ENCODE data around the gene SLC13A5.

SLC13A5 gene

GRCh38 chr17:6691546-6691945 is 21.6 kb downstream of the SLC13A5 start:
- Mint-ChIP-seq H3K9me3 (no peaks in the 10 kb centered on the region), H3K36me3 (ENCODE audit: low read depth) (no peaks in the 10 kb centered on the region), H3K27me3 (ENCODE audit: low read depth) (peaks cover 40% of the 10 kb centered on the region), H3K4me1 (no peaks in the 10 kb centered on the region), H3K4me3 (no peak overlapping the region), H3K27ac (no peak overlapping the region)
- TF ChIP-seq CTCF (IDR thresholded peaks at IDR 0.05; ENCODE audit: unreplicated experiment in 3 of 3): no peak

- Mint-ChIP-seq H3K27ac (no peak overlapping the region), H3K4me3 (no peak overlapping the region), H3K27me3 (ENCODE audit: low read depth) (peaks cover 43% of the 10 kb centered on the region), H3K36me3 (ENCODE audit: low read depth) (no peaks in the 10 kb centered on the region), H3K4me1 (no peaks in the 10 kb centered on the region), H3K9me3 (no peaks in the 10 kb centered on the region)
- TF ChIP-seq CTCF (IDR thresholded peaks at IDR 0.05; ENCODE audit: unreplicated experiment in 3 of 3): no peak
Observed at GRCh38 chr17:6690641-6691040, 22.5 kb downstream of the SLC13A5 start.

GRCh38 chr17:6688944-6689343 is 24.2 kb downstream of the SLC13A5 start:
- no peak overlapping the region for H3K27ac Mint-ChIP-seq
- no peaks in the 10 kb centered on the region for H3K4me1 Mint-ChIP-seq
- no peak for TF ChIP-seq CTCF (IDR thresholded peaks at IDR 0.05; ENCODE audit: unreplicated experiment in 3 of 3)
- H3K27me3 Mint-ChIP-seq (ENCODE audit: low read depth): peaks cover 39% of the 10 kb centered on the region
- no peak overlapping the region for H3K4me3 Mint-ChIP-seq
- no peaks in the 10 kb centered on the region for H3K9me3 Mint-ChIP-seq
- no peaks in the 10 kb centered on the region for H3K36me3 Mint-ChIP-seq (ENCODE audit: low read depth)

GRCh38 chr17:6686026-6686425 is 27.1 kb downstream of the SLC13A5 start:
- no peak for TF ChIP-seq CTCF (IDR thresholded peaks at IDR 0.05; ENCODE audit: unreplicated experiment in 3 of 3)
- Mint-ChIP-seq H3K4me1 (no peaks in the 10 kb centered on the region), H3K27me3 (ENCODE audit: low read depth) (peaks cover 21% of the 10 kb centered on the region), H3K9me3 (no peaks in the 10 kb centered on the region), H3K4me3 (no peak overlapping the region), H3K36me3 (ENCODE audit: low read depth) (no peaks in the 10 kb centered on the region), H3K27ac (no peak overlapping the region)

- no peaks in the 10 kb centered on the region for H3K4me1 Mint-ChIP-seq
- H3K36me3 Mint-ChIP-seq (ENCODE audit: low read depth): no peaks in the 10 kb centered on the region
- H3K27ac Mint-ChIP-seq: no peak overlapping the region
- TF ChIP-seq CTCF (IDR thresholded peaks at IDR 0.05; ENCODE audit: unreplicated experiment in 3 of 3): no peak
- peaks cover 23% of the 10 kb centered on the region for H3K27me3 Mint-ChIP-seq (ENCODE audit: low read depth)
- H3K9me3 Mint-ChIP-seq: no peaks in the 10 kb centered on the region
- no peak overlapping the region for H3K4me3 Mint-ChIP-seq
Observed at GRCh38 chr17:6684881-6685767, 28.0 kb downstream of the SLC13A5 start.

GRCh38 chr17:6684460-6684783 is 28.7 kb downstream of the SLC13A5 start:
- Mint-ChIP-seq H3K36me3 (ENCODE audit: low read depth) (no peaks in the 10 kb centered on the region), H3K27ac (no peak overlapping the region), H3K27me3 (ENCODE audit: low read depth) (peaks cover 27% of the 10 kb centered on the region), H3K4me1 (no peaks in the 10 kb centered on the region), H3K4me3 (no peak overlapping the region), H3K9me3 (no peaks in the 10 kb centered on the region)
- TF ChIP-seq CTCF (IDR thresholded peaks at IDR 0.05; ENCODE audit: unreplicated experiment in 3 of 3): no peak

Measured in nephron (organoid).